K562 (cell line): Measurements from ENCODE around the gene IL2RG. TPM values are rescaled to one million over a fixed set of nuclear protein-coding genes. Genes with fewer than 3 reads are reported as not detected.

Source experiments
- ATAC-seq: fragments of 200-7000 bp; cut with Tn5 transposase; 3 replicates; pipeline ENCODE4 v1.9.1; 2020; ENCODE audit warnings: moderate library complexity
- BruUV-seq: library from RNA; stranded (reverse); fragments of 400-500 nt; replicated peaks from 2 replicates; lab custom pipeline; 2021; lab: Mats Ljungman, UMichigan
- CTCF ChIA-PET: fragments of 300-600 bp; formaldehyde crosslinking; extraction: SDS; loops from one replicate; lab custom pipeline; 2021; ENCODE audit warnings: low intra/inter-chr PET ratio; lab: Yijun Ruan, JAX
- POLR2A ChIA-PET: fragments of 300-600, 350-650 bp; sonication (Branson Sonifier 250); formaldehyde crosslinking; extraction: SDS; loops from one replicate; lab custom pipeline; 2021; ENCODE audit warnings: antibody characterized with exemption, inconsistent platforms; lab: Yijun Ruan, JAX
- DNase-seq, 4 experiments: peaks; one replicate each; pipeline versions ENCODE4 v3.0.0 to v3.0.0-alpha.2; 2011 to 2018; ENCODE audit warnings: low spot score in 3 of 4, mixed read lengths in 3 of 4; ENCODE audit errors: extremely low read depth in 1 of 4
- FAIRE-seq: peaks from 2 replicates; lab custom pipeline; 2011; peaks lifted over from hg19 to GRCh38; lab: Jason Lieb, UNC
- H2AFZ ChIP-seq: 2 replicates; pipeline ENCODE4 v1.6.0; 2011; ENCODE audit warnings: low read depth, low read length, control low read depth, inconsistent platforms
- H3K27ac ChIP-seq: fragments of 200-600 bp; 3 replicates; pipeline ENCODE4 v1.8.0; 2011; ENCODE audit warnings: low read depth, mild to moderate bottlenecking, control low read depth, inconsistent platforms, low read length, moderate library complexity, mixed read lengths; ENCODE audit errors: extremely low read depth
- H3K27me3 ChIP-seq, 2 experiments: fragments of 300-600 bp in 1 of 2; 2 replicates in 1 of 2; 3 replicates in 1 of 2; pipeline versions ENCODE4 v1.6.0 to v1.8.0; 2011; ENCODE audit warnings: inconsistent platforms in 2 of 2, low read length in 2 of 2, mild to moderate bottlenecking in 1 of 2, mixed read lengths in 1 of 2, moderate library complexity in 1 of 2; ENCODE audit not compliant: control insufficient read depth in 2 of 2, insufficient read depth in 2 of 2
- H3K36me3 ChIP-seq: fragments of 300-600 bp; 3 replicates; pipeline ENCODE4 v1.8.0; 2011; ENCODE audit warnings: mild to moderate bottlenecking, low read length, inconsistent platforms; ENCODE audit not compliant: control insufficient read depth, insufficient read depth
- H3K4me1 ChIP-seq, 2 experiments: fragments of 200-600 bp in 1 of 2; replicated peaks in 1 of 2; 2 replicates in 1 of 2; 3 replicates in 1 of 2; pipeline versions ENCODE4 v1.5.1 to v1.8.0; 2011; ENCODE audit warnings: inconsistent platforms in 2 of 2, low read length in 2 of 2, mild to moderate bottlenecking in 1 of 2, mixed read lengths in 1 of 2, moderate library complexity in 1 of 2; ENCODE audit not compliant: control insufficient read depth in 2 of 2, insufficient read depth in 2 of 2
- H3K4me2 ChIP-seq: 2 replicates; pipeline ENCODE4 v1.6.1; 2011; ENCODE audit warnings: low read length, control low read depth, inconsistent platforms, mixed read lengths; ENCODE audit not compliant: insufficient read depth
- H3K4me3 ChIP-seq: fragments of 200-600 bp; sonication (generic), shearing (Covaris generic); 2 replicates; pipeline ENCODE4 v1.5.1; 2016; ENCODE audit warnings: control low read depth, inconsistent platforms
- H3K79me2 ChIP-seq: fragments of 200-600 bp; 3 replicates; pipeline ENCODE4 v1.8.0; 2011; ENCODE audit warnings: low read length, inconsistent platforms; ENCODE audit not compliant: control insufficient read depth, insufficient read depth
- H3K9ac ChIP-seq, 2 experiments: 2 replicates each; pipeline versions ENCODE4 v1.6.0 to v1.6.1; 2011; ENCODE audit warnings: low read depth in 2 of 2, low read length in 2 of 2, control low read depth in 1 of 2, inconsistent platforms in 1 of 2, mild to moderate bottlenecking in 1 of 2, mixed read lengths in 1 of 2; ENCODE audit not compliant: insufficient read depth in 1 of 2
- H3K9me1 ChIP-seq: one replicate; pipeline ENCODE4 v1.6.0; 2011; ENCODE audit warnings: inconsistent platforms, mild to moderate bottlenecking, low read length, moderate library complexity; ENCODE audit not compliant: control insufficient read depth, insufficient read depth
- H3K9me3 ChIP-seq: replicated peaks from 2 replicates; pipeline ENCODE4 v1.5.1; 2011; ENCODE audit warnings: low read depth, low read length, inconsistent platforms; ENCODE audit not compliant: control insufficient read depth, insufficient read depth
- H4K20me1 ChIP-seq: replicated peaks from 2 replicates; pipeline ENCODE4 v1.6.1; 2011; ENCODE audit warnings: low read length, inconsistent platforms, mixed read lengths; ENCODE audit not compliant: control insufficient read depth, insufficient read depth
- CEBPB ChIP-seq: fragments of 450-650 bp; IDR thresholded peaks from 2 replicates; pipeline ENCODE4 v1.6.1; 2016; ENCODE audit warnings: missing genetic modification characterization, missing compliant biosample characterization
- CREBBP ChIP-seq: IDR thresholded peaks from one replicate; pipeline ENCODE4 v1.6.1; 2012; ENCODE audit warnings: low read depth, mild to moderate bottlenecking, control low read depth, inconsistent platforms, low read length
- MXI1 ChIP-seq: IDR thresholded peaks from 2 replicates; pipeline ENCODE4 v1.6.1; 2011; ENCODE audit warnings: low read depth, mild to moderate bottlenecking, improper control_type of control experiment, low read length
- SAFB ChIP-seq: fragments of 200-400 bp; formaldehyde crosslinking; IDR thresholded peaks from 2 replicates; pipeline ENCODE4 v1.6.1; 2017; ENCODE audit warnings: low read depth, low read length, borderline replicate concordance
- SIN3A ChIP-seq, 2 experiments: fragments of 150-350 bp in 1 of 2; IDR thresholded peaks; 2 replicates each; pipeline ENCODE4 v1.6.1; 2011 to 2016; ENCODE audit warnings: borderline replicate concordance in 2 of 2, low read depth in 2 of 2, low read length in 2 of 2, mild to moderate bottlenecking in 2 of 2, moderate library complexity in 2 of 2; ENCODE audit not compliant: control insufficient read depth in 1 of 2
- STAT5A ChIP-seq: IDR thresholded peaks from 2 replicates; pipeline ENCODE4 v1.6.1; 2012; ENCODE audit warnings: low read length, inconsistent platforms, borderline replicate concordance
- ZNF134 ChIP-seq: fragments of 250-450 bp; sonication (Bioruptor Pico); conservative IDR thresholded peaks from 2 replicates; pipeline ENCODE4 v1.4.0; 2020
- ZNF184 ChIP-seq: sonication (generic); formaldehyde crosslinking; IDR thresholded peaks from 2 replicates; pipeline ENCODE4 v1.5.0; 2020; ENCODE audit warnings: missing genetic modification reagents
- ZNF740 ChIP-seq, 3 experiments: fragments of 200-800 bp in 1 of 3; sonication (Bioruptor generic) in 1 of 3; sonication (generic) in 1 of 3; formaldehyde crosslinking in 1 of 3; IDR thresholded peaks; 2 replicates each; pipeline versions ENCODE4 v1.6.1 to v1.8.0; 2016 to 2022; ENCODE audit warnings: mild to moderate bottlenecking in 2 of 3, missing compliant biosample characterization in 2 of 3, missing genetic modification characterization in 2 of 3, missing genetic modification reagents in 1 of 3
- WGBS: fragments of 100-300 bp; shearing (Covaris generic); methylation state at CpG from one replicate; pipeline ENCODE4 v1.1.6; 2016; ENCODE audit warnings: low coverage, mixed read lengths; ENCODE audit not compliant: insufficient coverage; ENCODE audit errors: missing lambda C conversion rate; 5-methylcytosine and 5-hydroxymethylcytosine counted together
- in situ Hi-C: fragments of 300-500 bp; cut with MboI; formaldehyde crosslinking; loops from 4 replicates; pipeline ENCODE4 v1.15.0; 2018; ENCODE audit warnings: inconsistent platforms, mixed read lengths
- intact Hi-C: fragments of 100-400 bp; cut with micrococcal nuclease; formaldehyde crosslinking; loops from 2 replicates; pipeline ENCODE4 v1.14.2; 2022
- polyA plus RNA-seq, 8 experiments: library from polyadenylated mRNA; depleted of rRNA in 4 of 8; stranded (reverse) in 5 of 8; unstranded in 3 of 8; fragments of >200 nt; fragmentation: Nextera tagmentation in 2 of 8; fragmentation: Illumina TruSeq in 1 of 8; extraction: Ambion mirVana in 2 of 8; extraction: Trizol in 1 of 8; gene quantifications; 2 replicates each; pipeline versions ENCODE4 v1.2.1 to v1.2.3, GENCODE V29; 2011 to 2014; ENCODE audit warnings: inconsistent platforms in 1 of 8, missing spikeins in 1 of 8
- total RNA-seq, 7 experiments: library from RNA; depleted of rRNA in 6 of 7; stranded (reverse); fragments of >200 nt in 6 of 7; fragmentation: Illumina TruSeq in 2 of 7; extraction: Trizol in 2 of 7; gene quantifications; 2 replicates each; pipeline versions ENCODE4 v1.2.1 to v1.2.3, GENCODE V29; 2011 to 2021; ENCODE audit warnings: low replicate concordance in 1 of 7

IL2RG gene
- total and polyA plus RNA-seq, 9 of the 15 experiments (the other 6 are each of a cell fraction or from before 2014, with no cell fraction given), result 5.5 to 55.4 (median 19.7) TPM

GRCh38 chrX:71085900-71086299 lies 25.5 kb downstream of the IL2RG start:
- TF ChIP-seq CREBBP (no peak), SIN3A (IDR thresholded peaks at IDR 0.05; ENCODE audit: borderline replicate concordance in 2 of 2, control insufficient read depth in 1 of 2, low read depth in 2 of 2, low read length in 2 of 2) (no peak), ZNF184 (CRISPR knock-in tag) (no peak), CEBPB (tag) (no peak), ZNF134 (no peak), MXI1 (no peak), STAT5A (no peak), ZNF740 (CRISPR knock-in tag; IDR thresholded peaks at IDR 0.05) (no peak), ZNF740 (tag; IDR thresholded peaks at IDR 0.05) (no peak), SAFB (no peak)
- CTCF ChIA-PET, result no interaction called here
- no TSS peak for BruUV-seq

More at GRCh38 chrX:71085900-71086299, 25.5 kb downstream of the IL2RG start:
- H3K4me1 ChIP-seq, result no peaks in the 10 kb centered on the region; a peak in 2 of 5 replicates
- H3K27ac ChIP-seq, result no peak overlapping the region
- intact Hi-C loops, result no loop called here
- no peaks in the 10 kb centered on the region for H3K36me3 ChIP-seq
- no peak overlapping the region for H3K4me3 ChIP-seq
- no peak for FAIRE-seq
- no peak for DNase-seq
- no peak for ATAC-seq
- no peak overlapping the region for H2AFZ ChIP-seq
- 18% methylated on average over 2 of the region's 4 CpGs for whole genome bisulfite sequencing
- in situ Hi-C loops, result no loop called here
- H3K27me3 ChIP-seq, result no peaks in the 10 kb centered on the region
- H3K9me1 ChIP-seq, result no peaks in the 10 kb centered on the region
- H3K79me2 ChIP-seq, result no peaks in the 10 kb centered on the region
- peak overlapping the region in 1 of 2 experiments; percentile 26; a peak in 1 of 4 replicates for H3K9ac ChIP-seq
- H4K20me1 ChIP-seq, result no peaks in the 10 kb centered on the region
- POLR2A ChIA-PET, result interaction anchor here (0.7 kb wide), 1 partner anchor 11 kb away, joined by 3 read pairs; no protein-coding TSS in a partner anchor
- H3K4me2 ChIP-seq, result no peak overlapping the region
- H3K9me3 ChIP-seq, result no peaks in the 10 kb centered on the region
